Islet of Langerhans (tissue), 1 donor: Measurements from ENCODE around the gene OR51V1.
"Not testable (repeated sequence)": the region's sequence is repeated elsewhere in the genome, so short reads cannot be mapped to it uniquely, and the experiment has no call there.

ENCODE experiments used
- FAIRE-seq: peaks from one replicate; lab custom pipeline; 2011; peaks lifted over from hg19 to GRCh38; lab: Jason Lieb, UNC

OR51V1 gene

DNA sequence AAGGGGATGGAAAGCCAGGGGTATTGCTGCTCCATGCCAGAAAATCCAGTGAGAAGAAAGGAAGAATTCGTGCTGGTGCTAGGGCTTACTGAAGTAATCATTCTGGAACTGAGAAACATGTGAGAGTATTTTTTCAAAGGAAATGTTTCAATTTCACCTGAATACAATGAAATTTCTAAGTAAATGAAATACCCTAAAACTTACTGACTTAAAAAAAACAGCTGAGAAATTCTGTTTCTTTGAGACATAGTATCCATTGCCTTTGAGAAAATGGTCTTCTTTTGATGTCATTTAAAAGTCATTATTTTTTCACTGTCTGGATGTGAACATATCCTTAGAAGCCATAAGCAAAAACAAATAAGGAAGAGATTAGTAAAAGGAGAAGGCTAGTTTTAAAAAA is at the start of gene OR51V1:
Gene OR51V1, minus strand, starts transcription at position 101 of the 400 bp plus-strand sequence. Its CDS starts 0 bp downstream, at position 101.
- no peak for FAIRE-seq

GRCh38 chr11:5249807-5250396 is 49.4 kb upstream of the OR51V1 start, which contains the start of gene HBG1:
TSS of gene HBG1 (minus strand) at chr11:5249857. CDS start at chr11:5249804, 53 bp downstream.
- FAIRE-seq, result not testable (repeated sequence)

GRCh38 chr11:5248498-5248897 is 48.0 kb upstream of the OR51V1 start:
- not testable (repeated sequence) for FAIRE-seq

DNA sequence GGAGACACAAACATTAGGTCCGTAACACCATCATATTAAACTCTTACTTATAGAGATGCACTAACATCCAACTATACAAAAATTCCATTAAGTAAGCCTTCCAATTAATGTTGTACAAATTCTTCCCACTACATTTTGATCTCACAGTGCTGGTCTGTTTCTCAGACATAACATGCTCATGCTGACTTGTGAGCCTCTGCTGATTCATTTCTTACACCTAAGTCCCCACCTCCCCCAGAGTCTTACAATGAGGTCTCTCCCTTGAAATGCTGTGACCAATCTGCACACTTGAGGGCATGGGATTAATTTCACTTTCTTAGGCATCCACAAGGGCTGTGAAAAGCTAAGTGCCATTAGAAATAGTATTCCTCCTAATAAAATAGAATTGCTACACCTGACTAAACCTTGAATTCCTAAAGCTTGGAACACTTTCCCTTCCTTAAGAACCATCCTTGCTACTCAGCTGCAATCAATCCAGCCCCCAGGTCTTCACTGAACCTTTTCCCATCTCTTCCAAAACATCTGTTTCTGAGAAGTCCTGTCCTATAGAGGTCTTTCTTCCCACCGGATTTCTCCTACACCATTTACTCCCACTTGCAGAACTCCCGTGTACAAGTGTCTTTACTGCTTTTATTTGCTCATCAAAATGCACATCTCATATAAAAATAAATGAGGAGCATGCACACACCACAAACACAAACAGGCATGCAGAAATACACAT is 47.1 kb upstream of the OR51V1 start:
- no peak for FAIRE-seq

DNA sequence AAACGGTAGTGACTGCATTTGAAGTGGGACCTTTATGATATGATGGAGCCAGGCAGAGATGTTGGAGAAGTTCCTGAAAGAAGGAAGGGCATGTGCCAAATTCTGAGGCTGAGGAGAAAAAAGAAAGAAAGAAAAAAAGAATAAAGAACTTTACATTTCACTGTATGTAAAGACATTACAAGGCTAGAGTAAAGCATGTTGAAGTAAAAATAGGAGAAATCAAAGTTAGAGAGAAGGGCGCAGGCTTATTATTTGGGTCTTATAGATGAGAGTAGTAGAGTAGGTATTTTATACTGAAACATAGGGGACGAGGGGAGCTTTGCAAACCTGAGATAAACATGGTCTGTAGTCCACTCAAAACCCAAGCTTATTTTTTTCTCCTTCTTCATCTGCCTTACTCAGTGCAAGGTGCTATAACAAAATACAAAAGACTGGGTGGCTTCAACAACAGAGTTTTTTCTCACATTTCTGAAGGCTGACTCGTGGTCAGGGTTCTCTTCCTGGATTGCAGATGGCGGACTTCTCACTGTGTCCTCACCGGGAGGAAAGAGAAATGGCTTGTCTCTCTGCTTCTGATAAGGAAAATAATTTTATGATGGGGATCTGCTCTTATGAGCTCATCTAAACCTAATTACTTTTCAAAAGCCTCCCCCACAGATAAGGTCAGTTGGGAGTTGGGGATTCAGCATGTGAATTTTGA is 46.4 kb upstream of the OR51V1 start:
- FAIRE-seq, result no peak

GRCh38 chr11:5245155-5245554 is 44.7 kb upstream of the OR51V1 start:
- FAIRE-seq, result no peak

DNA sequence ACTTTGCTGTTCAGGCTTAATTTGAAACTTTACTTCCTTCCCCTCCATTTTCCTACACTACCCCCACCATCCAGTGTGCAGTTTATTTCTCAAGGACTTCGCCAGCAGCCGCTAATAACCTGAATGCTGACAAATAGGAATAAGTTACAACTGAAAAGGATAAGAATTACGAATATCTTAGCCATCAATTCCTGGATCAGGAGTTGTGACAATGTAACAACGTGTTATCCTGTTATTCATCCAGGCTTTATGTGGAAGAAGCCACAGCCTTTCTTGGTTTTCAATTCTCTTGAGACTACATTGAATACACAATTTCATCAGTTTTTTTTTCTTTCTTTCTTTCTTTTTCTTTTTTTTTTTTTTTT is 43.3 kb upstream of the OR51V1 start:
- no peak for FAIRE-seq

DNA sequence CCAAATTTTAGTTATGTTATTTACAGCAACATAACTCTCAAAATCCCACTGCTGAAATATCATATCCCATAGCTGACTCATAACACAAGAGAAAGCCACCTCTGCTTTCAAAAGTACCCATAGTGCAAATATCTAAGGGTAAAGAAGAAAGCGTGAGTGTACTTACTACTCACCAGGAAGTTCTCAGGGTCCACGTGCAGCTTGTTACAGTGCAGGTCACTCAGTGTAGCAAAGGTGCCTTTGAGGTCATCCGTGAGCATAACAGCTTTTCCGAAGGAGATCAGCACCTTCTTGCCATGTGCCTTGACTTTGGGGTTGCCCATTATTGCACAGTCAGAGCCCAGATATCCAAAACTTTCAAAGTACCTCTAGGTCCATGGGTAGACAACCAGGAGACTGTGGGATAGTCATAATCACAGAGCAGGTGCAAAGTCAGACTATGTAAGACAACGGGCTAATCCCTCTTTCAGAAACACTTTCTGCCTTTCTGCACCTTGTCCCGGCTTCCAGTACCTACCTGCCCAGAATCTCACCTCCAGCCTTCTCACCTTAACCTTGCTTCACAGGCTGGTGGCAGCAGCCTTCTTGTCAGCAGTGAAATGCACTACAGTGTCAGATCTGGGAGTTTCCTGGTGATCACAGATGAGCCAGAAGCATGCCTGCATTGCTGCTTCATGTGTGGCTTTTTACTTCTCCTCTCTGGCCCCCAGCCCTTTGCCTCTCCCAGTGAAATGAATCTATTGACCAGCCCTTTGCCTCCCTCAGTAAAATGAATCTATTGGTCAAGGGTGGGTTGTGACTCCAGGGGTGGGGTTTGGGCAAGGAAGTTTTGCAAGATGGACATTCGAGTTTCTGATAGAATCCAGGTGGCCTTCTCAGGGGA is 42.7 kb upstream of the OR51V1 start:
- FAIRE-seq, result no peak

GRCh38 chr11:5242208-5242607 is 41.7 kb upstream of the OR51V1 start:
- FAIRE-seq, result no peak

- FAIRE-seq, result no peak
These were observed 41.0 kb upstream of the OR51V1 start for GRCh38 chr11:5241458-5241857.

DNA sequence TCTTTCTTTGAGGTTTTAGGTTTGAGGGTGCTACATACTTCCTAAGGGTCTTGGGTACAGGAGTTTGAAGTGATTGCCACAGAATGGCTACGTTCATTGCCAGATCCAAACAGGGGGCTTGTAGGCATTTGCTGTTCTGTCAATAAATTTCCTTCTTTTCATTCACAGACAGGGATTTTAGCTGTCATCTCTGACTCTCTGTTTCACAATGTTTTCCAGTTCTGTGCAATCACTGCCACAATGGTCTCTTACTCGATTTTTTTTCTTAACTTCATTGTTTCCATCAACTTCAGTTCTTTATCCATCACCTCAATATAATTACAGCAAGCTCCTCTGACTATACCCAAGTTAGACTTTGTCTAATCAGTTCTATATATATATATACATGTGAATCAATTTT is 40.0 kb upstream of the OR51V1 start:
- FAIRE-seq, result no peak

- FAIRE-seq, result no peak
These were observed 39.6 kb upstream of the OR51V1 start for GRCh38 chr11:5240056-5240455.

DNA sequence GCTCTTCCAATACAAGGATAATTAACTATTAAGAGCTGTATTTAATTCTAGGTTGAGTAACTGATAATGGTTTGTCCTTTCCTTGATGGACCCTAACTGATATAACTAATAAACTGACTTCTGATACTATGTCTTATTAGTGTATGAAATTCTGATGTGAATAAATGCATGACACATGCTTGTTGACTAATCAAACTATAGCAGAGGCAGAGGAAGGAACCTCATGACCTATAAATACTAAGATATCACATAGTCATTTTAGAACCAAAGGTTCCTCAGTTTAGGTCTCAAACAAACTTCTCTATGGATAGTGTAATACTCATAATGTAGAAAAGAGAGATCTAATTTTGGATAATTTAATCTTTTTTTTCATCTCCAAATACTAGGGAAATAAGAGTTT is 38.6 kb upstream of the OR51V1 start:
- FAIRE-seq, result no peak

DNA sequence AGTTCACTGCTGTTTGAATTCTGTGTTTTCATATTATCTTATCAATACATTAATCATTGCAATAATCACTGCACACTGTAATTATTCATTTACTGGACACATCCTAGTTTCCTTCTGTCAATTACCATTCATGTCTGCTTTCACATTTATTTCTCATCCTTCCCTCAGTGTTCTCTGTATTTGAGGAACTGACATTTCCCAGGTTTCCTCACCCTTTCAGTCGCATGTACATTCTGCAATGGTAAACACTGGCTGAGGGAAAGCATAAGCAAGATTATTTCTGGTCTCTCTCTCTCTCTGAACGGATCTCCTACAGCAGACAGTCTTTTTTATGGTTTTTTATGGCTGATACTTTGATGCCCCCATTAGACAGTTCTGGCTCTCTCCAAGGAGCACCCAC is 38.0 kb upstream of the OR51V1 start:
- FAIRE-seq, result no peak

GRCh38 chr11:5237420-5237819 is 36.9 kb upstream of the OR51V1 start:
- no peak for FAIRE-seq

DNA sequence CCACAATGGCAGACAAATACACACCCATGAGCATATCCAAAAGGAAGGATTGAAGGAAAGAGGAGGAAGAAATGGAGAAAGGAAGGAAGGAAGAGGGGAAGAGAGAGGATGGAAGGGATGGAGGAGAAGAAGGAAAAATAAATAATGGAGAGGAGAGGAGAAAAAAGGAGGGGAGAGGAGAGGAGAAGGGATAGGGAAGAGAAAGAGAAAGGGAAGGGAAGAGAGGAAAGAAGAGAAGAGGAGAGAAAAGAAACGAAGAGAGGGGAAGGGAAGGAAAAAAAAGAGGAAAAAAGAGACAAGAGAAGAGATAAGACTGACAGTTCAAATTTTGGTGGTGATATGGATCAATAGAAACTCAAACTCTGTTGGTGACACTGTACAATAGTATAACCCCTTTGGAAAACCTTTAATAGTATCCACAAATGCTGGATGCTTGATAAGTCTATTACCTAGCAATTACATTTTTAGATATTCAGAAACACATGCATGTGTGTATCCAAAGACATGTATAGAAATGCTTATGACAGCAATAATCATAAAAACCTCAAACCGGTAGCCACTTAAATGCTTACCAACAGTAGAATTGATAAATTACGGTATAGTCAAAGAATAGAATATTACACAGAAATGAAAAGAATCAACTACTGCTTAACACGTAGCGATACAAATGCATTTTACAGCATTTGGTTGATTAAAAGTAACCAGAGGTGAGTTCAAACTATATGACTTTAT is 35.0 kb upstream of the OR51V1 start:
- no peak for FAIRE-seq

DNA sequence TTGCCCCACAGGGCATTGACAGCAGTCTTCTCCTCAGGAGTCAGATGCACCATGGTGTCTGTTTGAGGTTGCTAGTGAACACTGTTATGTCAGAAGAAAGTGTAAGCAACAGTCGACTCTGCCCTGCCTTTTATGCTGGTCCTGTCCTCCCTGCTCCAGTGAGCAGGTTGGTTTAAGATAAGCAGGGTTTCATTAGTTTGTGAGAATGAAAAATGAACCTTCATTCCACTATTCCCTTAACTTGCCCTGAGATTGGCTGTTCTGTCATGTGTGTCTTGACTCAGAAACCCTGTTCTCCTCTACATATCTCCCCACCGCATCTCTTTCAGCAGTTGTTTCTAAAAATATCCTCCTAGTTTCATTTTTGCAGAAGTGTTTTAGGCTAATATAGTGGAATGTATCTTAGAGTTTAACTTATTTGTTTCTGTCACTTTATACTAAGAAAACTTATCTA is 33.9 kb upstream of the OR51V1 start, which contains the start of gene HBD:
Gene HBD, minus strand, starts transcription at position 103 of the 454 bp plus-strand sequence. Its CDS starts 50 bp downstream, at position 53.
- FAIRE-seq, result no peak

DNA sequence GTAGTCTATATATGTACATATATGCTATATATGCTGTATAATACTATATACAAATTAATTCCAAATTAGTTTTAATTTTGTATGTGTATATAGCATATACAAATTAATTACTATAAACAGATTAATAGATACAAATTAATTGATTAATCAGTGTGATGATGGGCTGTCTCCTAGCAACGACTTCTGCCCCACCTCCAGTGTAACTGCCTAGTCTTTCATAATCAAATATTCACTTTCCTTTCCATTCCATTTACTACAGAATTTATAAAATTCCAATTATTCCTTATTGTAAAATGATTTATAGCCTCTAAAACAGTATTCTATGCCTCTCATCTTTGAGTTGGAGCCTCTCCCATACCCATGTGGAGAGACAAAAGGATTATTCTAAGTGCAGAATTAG is 32.8 kb upstream of the OR51V1 start:
- no peak for FAIRE-seq

GRCh38 chr11:5232821-5233220 is 32.3 kb upstream of the OR51V1 start:
- no peak for FAIRE-seq

- FAIRE-seq, result no peak
These were observed 31.7 kb upstream of the OR51V1 start for GRCh38 chr11:5232176-5232575.

DNA sequence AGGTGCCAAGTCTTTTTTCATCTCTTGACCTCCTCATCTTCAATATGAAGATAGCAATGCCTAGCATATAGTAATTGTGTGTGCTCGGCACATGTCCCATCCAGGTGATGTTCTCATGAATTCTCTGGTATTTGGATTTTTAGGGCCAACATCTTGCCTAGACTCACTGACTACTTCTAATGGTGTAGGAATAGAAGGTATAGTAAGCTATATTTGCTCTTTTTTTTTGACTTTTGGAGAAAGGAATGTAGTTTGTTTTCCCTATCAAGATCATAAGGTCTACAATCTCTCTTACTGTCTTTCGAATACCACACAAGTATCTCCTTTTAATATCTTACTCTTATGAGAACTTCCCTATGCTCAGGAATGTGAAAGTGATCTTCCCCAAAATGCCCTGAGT is 30.6 kb upstream of the OR51V1 start:
- no peak for FAIRE-seq

DNA sequence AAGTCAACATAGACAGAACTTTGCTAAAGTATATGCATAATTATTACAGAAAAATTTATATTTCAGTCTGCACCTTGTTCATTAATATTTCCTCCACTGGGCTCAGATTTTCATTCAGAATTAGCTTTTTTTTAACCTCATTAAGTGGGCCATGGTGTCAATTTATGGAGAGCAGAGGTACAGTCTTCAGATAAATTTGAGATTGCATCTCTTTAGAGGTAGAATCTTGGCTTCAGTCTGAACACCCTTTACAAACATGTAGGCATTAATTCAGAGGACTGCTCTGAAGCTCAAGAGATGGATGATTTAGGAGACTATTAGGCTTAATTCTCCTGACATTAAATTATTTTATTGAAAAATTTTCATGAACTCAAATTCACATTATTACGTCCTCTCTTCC is 29.8 kb upstream of the OR51V1 start:
- no peak for FAIRE-seq
